GM23338 (cell line): ENCODE results near the gene FOXN1.

ENCODE experiments used
- EZH2 ChIP-seq: fragments of 200-600 bp; sonication (generic); IDR thresholded peaks from one replicate; pipeline ENCODE4 v1.8.0; 2017; ENCODE audit warnings: antibody characterized with exemption, mild to moderate bottlenecking, low read depth; ENCODE audit not compliant: unreplicated experiment
- TF ChIP-seq, protein P1 (sequence below), 2 experiments: fragments of 200-600 bp in 1 of 2; sonication (generic) in 1 of 2; conservative IDR thresholded peaks; 2 replicates each; pipeline versions ENCODE4 v1.5.1 to v1.6.1; 2016 to 2017; ENCODE audit warnings: antibody characterized with exemption in 2 of 2, low read depth in 2 of 2, mild to moderate bottlenecking in 2 of 2, moderate library complexity in 1 of 2

GRCh38 chr17:28545141-28545503 lies 39.0 kb downstream of the FOXN1 start:
- TF ChIP-seq, protein P1, sequence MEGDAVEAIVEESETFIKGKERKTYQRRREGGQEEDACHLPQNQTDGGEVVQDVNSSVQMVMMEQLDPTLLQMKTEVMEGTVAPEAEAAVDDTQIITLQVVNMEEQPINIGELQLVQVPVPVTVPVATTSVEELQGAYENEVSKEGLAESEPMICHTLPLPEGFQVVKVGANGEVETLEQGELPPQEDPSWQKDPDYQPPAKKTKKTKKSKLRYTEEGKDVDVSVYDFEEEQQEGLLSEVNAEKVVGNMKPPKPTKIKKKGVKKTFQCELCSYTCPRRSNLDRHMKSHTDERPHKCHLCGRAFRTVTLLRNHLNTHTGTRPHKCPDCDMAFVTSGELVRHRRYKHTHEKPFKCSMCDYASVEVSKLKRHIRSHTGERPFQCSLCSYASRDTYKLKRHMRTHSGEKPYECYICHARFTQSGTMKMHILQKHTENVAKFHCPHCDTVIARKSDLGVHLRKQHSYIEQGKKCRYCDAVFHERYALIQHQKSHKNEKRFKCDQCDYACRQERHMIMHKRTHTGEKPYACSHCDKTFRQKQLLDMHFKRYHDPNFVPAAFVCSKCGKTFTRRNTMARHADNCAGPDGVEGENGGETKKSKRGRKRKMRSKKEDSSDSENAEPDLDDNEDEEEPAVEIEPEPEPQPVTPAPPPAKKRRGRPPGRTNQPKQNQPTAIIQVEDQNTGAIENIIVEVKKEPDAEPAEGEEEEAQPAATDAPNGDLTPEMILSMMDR (conservative IDR thresholded peaks at IDR 0.05; ENCODE audit: low read depth in 2 of 2), result no peak
- no peak for TF ChIP-seq EZH2
